ENCODE data around the gene AGBL4.

GRCh38 chr1:48920851-48921250 is 1102.9 kb downstream of the AGBL4 start:
- TF ChIP-seq CTCF (conservative IDR thresholded peaks at IDR 0.05; ENCODE audit: low read depth, low read length) (no peak), SMC3 (IDR thresholded peaks at IDR 0.05; ENCODE audit: low read depth, low read length) (no peak)
